Epithelial cell of proximal tubule (primary cell): Measurements from ENCODE around the gene SERPIND1. TPM values are rescaled to one million over a fixed set of nuclear protein-coding genes. Genes with fewer than 3 reads are reported as not detected.
"Not testable (repeated sequence)": the region's sequence is repeated elsewhere in the genome, so short reads cannot be mapped to it uniquely, and the experiment has no call there.

ENCODE experiments used
- DNase-seq: peaks from one replicate; pipeline ENCODE4 v3.0.0-alpha.2; 2011; ENCODE audit warnings: low read depth
- H3K4me3 ChIP-seq: 2 replicates; pipeline ENCODE4 v1.5.1; 2011; ENCODE audit warnings: low read depth, mild to moderate bottlenecking, low read length
- total RNA-seq: library from RNA; depleted of rRNA; stranded (reverse); fragments of >200 nt; gene quantifications from 2 replicates; pipeline ENCODE4 v1.2.3, GENCODE V29; 2015
- TF ChIP-seq, protein P1 (sequence below): conservative IDR thresholded peaks from 2 replicates; pipeline ENCODE4 v1.5.1; 2012; ENCODE audit warnings: low read depth, mild to moderate bottlenecking, low read length

Gene SERPIND1
- total RNA-seq, 1 donor from 2014 or later, result not detected

DNA sequence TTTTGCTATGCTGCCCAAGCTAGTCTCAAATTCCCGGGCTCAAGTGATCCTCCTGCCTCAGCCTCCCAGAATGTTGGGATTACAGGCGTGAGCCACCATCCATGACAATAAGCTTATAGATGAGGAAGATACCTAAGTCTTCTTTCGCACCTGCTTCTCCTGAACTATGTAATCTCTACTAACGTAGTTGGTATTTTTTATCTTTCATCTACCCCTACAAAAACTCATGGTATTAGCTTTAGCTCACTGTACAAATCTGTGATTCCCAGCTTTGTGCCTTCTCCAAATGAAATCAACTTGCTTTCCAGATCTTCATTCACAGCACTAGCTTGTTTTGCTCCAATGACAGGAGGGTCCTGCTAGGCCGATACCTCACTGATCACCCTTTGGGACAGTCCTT lies 48.3 kb downstream of the SERPIND1 start:
- TF ChIP-seq, protein P1, sequence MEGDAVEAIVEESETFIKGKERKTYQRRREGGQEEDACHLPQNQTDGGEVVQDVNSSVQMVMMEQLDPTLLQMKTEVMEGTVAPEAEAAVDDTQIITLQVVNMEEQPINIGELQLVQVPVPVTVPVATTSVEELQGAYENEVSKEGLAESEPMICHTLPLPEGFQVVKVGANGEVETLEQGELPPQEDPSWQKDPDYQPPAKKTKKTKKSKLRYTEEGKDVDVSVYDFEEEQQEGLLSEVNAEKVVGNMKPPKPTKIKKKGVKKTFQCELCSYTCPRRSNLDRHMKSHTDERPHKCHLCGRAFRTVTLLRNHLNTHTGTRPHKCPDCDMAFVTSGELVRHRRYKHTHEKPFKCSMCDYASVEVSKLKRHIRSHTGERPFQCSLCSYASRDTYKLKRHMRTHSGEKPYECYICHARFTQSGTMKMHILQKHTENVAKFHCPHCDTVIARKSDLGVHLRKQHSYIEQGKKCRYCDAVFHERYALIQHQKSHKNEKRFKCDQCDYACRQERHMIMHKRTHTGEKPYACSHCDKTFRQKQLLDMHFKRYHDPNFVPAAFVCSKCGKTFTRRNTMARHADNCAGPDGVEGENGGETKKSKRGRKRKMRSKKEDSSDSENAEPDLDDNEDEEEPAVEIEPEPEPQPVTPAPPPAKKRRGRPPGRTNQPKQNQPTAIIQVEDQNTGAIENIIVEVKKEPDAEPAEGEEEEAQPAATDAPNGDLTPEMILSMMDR, result no peak
- no peak overlapping the region for H3K4me3 ChIP-seq
- no peak for DNase-seq

DNA sequence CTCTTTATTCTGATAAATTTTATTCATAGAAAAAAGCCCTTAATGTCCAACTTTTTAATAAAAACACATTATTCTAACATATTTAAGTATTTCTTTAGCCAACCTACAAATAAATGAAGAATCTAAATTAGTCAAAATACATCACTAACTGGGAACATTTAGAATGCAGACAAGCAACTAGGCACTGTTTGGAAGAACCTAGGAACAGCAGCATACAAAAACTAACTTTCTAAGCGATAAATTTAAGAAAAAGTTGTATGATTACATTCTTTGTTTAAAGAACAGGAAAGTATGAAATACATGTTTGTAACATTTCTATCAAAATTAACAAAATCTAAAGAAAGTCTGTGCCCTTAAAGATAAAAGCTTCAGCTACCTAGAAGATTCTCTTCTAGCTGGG lies 49.4 kb downstream of the SERPIND1 start:
- DNase-seq, result no peak
- TF ChIP-seq, protein P1, result no peak
- no peak overlapping the region for H3K4me3 ChIP-seq

DNA sequence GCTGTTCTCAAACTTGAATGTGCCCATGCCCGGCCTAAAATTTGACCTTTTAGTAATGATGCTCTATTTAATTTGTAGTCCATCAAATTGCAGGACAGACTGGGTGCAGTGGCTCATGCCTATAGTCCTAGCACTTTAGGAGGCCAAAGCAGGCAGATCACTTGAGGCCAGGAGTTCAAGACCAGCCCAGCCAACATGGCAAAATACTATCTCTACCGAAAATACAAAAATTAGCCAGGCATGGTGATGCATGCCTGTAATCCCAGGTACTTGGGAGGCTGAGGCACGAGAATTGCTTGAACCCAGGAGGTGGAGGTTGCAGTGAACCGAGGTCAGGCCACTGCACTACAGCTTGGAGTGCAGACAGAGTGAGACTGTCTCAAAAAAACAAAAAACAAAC lies 51.3 kb downstream of the SERPIND1 start:
- not testable (repeated sequence) for H3K4me3 ChIP-seq, DNase-seq

DNA sequence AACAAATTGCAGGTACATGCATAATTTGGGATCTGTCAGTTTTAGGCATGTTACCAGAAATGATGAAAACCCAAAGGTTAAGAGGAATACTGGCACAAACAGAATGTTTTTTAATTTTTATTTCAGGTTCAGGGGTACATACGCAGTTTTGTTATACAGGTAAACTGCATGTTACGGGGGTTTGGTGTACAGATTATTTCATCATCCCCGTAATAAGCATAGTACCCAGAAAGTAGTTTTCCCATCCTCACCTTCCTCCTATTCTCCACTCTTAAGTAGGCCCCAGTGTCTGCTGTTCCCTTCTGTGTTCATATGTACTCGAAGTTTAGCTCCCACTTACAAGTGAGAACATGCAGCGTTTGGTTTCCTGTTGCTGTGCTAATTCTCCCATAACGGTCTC lies 51.7 kb downstream of the SERPIND1 start:
- TF ChIP-seq, protein P1, result no peak
- no peak for DNase-seq
- no peak overlapping the region for H3K4me3 ChIP-seq

DNA sequence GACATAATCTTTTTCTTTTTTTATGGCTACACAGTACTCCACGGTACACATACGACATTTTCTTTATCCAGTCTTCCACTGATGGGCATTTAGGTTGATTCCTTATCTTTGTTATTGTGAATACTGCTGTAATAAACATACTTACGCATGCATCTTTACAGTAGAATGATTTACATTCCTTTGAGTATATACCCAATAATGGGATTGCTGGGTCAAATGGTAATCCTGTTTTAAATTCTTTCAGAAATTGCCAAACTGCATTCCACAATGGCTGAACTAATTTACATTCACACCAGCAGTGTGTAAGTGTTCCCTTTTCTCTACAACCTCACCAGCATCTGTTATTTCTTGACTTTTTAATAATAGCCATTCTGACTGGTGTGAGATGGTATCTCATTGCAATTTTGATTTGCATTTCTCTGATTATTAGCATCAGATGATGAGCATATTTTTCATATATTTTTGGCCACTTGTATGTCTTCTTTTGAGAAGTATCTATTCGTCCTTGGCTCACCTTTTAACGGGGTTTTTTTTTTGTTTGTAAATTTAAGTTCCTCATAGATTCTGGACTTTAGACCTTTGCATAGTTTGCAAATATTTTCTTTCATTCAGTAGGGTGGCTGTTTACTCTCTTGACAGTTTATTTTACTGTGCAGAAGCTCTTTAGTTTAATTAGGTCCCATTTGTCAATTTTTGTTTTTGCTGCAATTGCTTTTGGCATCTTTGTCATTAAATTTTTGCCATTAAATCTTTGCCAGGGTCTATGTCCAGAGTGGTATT lies 52.6 kb downstream of the SERPIND1 start:
- not testable (repeated sequence) for H3K4me3 ChIP-seq

DNA sequence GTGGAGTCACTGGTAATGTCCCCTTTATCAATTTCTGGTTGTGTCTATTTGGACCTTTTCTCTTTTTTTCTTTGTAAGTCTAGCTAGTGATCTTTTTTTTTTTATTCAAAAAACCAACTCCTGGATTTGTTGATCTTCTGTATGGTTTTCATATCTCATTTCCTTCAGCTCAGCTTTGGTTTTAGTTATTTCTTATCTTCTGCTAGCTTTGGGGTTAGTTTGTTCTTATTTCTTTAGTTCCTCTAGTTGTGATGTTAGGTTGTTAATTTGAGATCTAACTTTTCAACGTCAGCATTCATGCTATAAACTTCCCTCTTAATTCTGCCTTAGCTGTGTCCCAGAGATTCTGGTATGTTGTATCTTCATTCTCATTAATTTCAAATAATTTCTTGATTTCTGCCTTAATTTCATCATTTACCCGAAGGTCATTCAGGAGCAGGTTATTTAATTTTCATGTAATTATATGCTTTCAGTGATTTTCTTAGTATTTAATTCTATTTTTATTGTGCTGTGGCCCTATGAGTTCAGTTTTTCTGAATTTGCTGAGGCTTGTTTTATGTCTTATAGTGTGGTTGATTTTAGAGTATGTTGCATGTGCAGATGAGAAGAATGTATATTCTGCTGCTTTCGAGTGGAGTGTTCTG lies 55.7 kb downstream of the SERPIND1 start:
- no peak for DNase-seq
- H3K4me3 ChIP-seq, result no peak overlapping the region
- TF ChIP-seq, protein P1, result no peak

More for the DNA sequence above, 52.6 kb downstream of the SERPIND1 start:
- DNase-seq, result not testable (repeated sequence)

DNA sequence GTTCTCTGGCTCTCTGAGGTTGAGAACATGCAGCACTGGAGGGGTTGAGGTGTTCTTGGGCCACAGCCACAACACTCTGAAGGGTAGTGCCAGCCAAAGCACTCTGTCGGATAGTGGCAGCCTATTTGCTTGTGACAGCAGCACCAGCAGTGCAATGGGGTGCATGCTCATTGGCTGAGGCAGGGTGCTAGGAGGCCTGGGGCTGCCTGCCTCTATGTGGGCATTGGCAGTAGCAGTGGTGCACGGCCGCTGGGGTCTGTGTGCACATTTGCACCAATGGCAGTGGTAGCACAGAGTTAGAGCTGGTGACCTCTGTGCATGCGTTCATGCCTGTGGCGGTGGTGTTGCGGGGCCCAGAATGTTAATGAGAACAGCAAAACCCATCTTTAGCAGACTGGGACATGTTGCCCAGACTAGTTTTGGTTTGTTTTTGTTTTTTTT lies 59.3 kb downstream of the SERPIND1 start:
- no peak overlapping the region for H3K4me3 ChIP-seq
- TF ChIP-seq, protein P1, result no peak
- DNase-seq, result no peak

DNA sequence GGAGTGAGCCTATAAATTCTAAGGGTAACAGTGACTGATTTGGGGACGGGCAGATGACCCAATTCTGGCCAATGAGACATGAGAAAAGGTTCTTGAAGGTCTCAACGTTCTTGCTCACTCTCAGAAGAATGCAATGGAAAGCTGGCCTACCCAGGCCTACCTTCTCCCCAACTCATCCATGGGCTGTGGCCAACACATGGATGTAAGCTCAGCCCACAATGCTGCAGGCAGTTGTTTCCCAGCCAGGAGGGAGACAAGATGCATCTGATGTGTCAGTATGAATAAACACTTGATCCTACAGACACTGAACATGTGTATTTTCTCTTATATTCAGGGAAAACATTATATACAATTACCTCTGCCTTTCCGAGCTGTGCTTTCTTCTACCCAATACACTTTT lies 60.3 kb downstream of the SERPIND1 start:
- TF ChIP-seq, protein P1, result no peak
- no peak for DNase-seq
- no peak overlapping the region for H3K4me3 ChIP-seq
